CD14-positive monocyte (primary cell): ENCODE data around the gene SCFD1. TPM values are rescaled to one million over a fixed set of nuclear protein-coding genes. Genes with fewer than 3 reads are reported as not detected.
A peak's percentile ranks its signal among the peaks of the same experiment; 100 is the strongest.

ENCODE experiments used
- DNase-seq, 3 donors: peaks; one replicate each; pipeline ENCODE4 v3.0.0-alpha.2; 2011 to 2022
- H2AFZ ChIP-seq: 2 replicates; pipeline ENCODE4 v1.6.0; 2012; ENCODE audit warnings: mild to moderate bottlenecking, low read depth, low read length, inconsistent platforms; ENCODE audit not compliant: insufficient read depth, poor library complexity, severe bottlenecking
- H3K27ac ChIP-seq, 2 donors: 1 replicate in 1 of 2; 2 replicates in 1 of 2; pipeline ENCODE4 v1.5.1; 2012 to 2013; ENCODE audit warnings: low read length in 2 of 2, control low read depth in 1 of 2, inconsistent platforms in 1 of 2, low read depth in 1 of 2, mild to moderate bottlenecking in 1 of 2
- H3K27me3 ChIP-seq, 2 donors: one replicate each; pipeline versions ENCODE4 v1.6.0 to v1.6.1; 2011 to 2013; ENCODE audit warnings: low read length in 2 of 2; ENCODE audit not compliant: control insufficient read depth in 2 of 2, insufficient read depth in 2 of 2
- H3K36me3 ChIP-seq, 2 donors: replicated peaks in 1 of 2; 1 replicate in 1 of 2; 2 replicates in 1 of 2; pipeline versions ENCODE4 v1.5.1 to v1.6.1; 2012 to 2013; ENCODE audit warnings: low read length in 2 of 2, control low read depth in 1 of 2, inconsistent platforms in 1 of 2, mild to moderate bottlenecking in 1 of 2; ENCODE audit not compliant: insufficient read depth in 2 of 2, control insufficient read depth in 1 of 2
- H3K4me1 ChIP-seq, 2 donors: 1 replicate in 1 of 2; 2 replicates in 1 of 2; pipeline versions ENCODE4 v1.5.1 to v1.6.1; 2012 to 2013; ENCODE audit warnings: low read length in 2 of 2, control low read depth in 1 of 2, inconsistent platforms in 1 of 2, mild to moderate bottlenecking in 1 of 2, moderate library complexity in 1 of 2; ENCODE audit not compliant: insufficient read depth in 2 of 2, control insufficient read depth in 1 of 2
- H3K4me2 ChIP-seq: replicated peaks from 2 replicates; pipeline ENCODE3; 2012; ENCODE audit warnings: low read length, moderate library complexity, mild to moderate bottlenecking; ENCODE audit not compliant: poor library complexity, severe bottlenecking; ENCODE audit errors: extremely low read depth
- H3K4me3 ChIP-seq, 3 experiments: fragments of 200-600 bp in 1 of 3; sonication (generic) in 1 of 3; replicated peaks in 1 of 3; 1 replicate in 2 of 3; 2 replicates in 1 of 3; pipeline ENCODE4 v1.5.1; 2011 to 2013; ENCODE audit warnings: low read length in 3 of 3, mild to moderate bottlenecking in 3 of 3, control low read depth in 2 of 3, low read depth in 2 of 3, inconsistent platforms in 1 of 3, moderate library complexity in 1 of 3
- H3K79me2 ChIP-seq: 2 replicates; pipeline ENCODE4 v1.6.0; 2012; ENCODE audit warnings: mild to moderate bottlenecking, control low read depth, inconsistent platforms, low read length, moderate library complexity; ENCODE audit not compliant: insufficient read depth
- H3K9ac ChIP-seq: 2 replicates; pipeline ENCODE4 v1.6.0; 2017; ENCODE audit warnings: low read length, mild to moderate bottlenecking; ENCODE audit not compliant: insufficient read depth, poor library complexity, severe bottlenecking
- H3K9me3 ChIP-seq, 2 donors: replicated peaks in 1 of 2; 1 replicate in 1 of 2; 2 replicates in 1 of 2; pipeline versions ENCODE4 v1.5.1 to v1.6.1; 2012 to 2013; ENCODE audit warnings: low read length in 2 of 2, control low read depth in 1 of 2; ENCODE audit not compliant: control insufficient read depth in 1 of 2, insufficient read depth in 1 of 2
- H4K20me1 ChIP-seq: 2 replicates; pipeline ENCODE4 v1.6.0; 2012; ENCODE audit warnings: mild to moderate bottlenecking, low read length, control low read depth, moderate library complexity; ENCODE audit not compliant: insufficient read depth
- H3K27ac Mint-ChIP-seq, 7 donors: one replicate each; pipeline ENCODE4 v1.8.0; 2020; ENCODE audit warnings: mild to moderate bottlenecking in 7 of 7, mixed read lengths in 7 of 7, moderate library complexity in 6 of 7, inconsistent platforms in 2 of 7
- H3K27me3 Mint-ChIP-seq, 3 donors: one replicate each; pipeline ENCODE4 v1.8.0; 2021 to 2022; ENCODE audit warnings: low read depth in 3 of 3, mild to moderate bottlenecking in 3 of 3, mixed read lengths in 3 of 3, moderate library complexity in 3 of 3, inconsistent platforms in 1 of 3
- H3K36me3 Mint-ChIP-seq, 2 donors: one replicate each; pipeline ENCODE4 v1.8.0; 2020; ENCODE audit warnings: mixed read lengths in 2 of 2, inconsistent platforms in 1 of 2, mild to moderate bottlenecking in 1 of 2
- H3K4me1 Mint-ChIP-seq: one replicate; pipeline ENCODE4 v1.8.0; 2020; ENCODE audit warnings: mild to moderate bottlenecking, mixed read lengths
- H3K4me3 Mint-ChIP-seq, 2 donors: one replicate each; pipeline ENCODE4 v1.8.0; 2020; ENCODE audit warnings: mild to moderate bottlenecking in 2 of 2, mixed read lengths in 2 of 2, moderate library complexity in 1 of 2
- H3K9me3 Mint-ChIP-seq, 7 donors: one replicate each; pipeline ENCODE4 v1.8.0; 2020 to 2022; ENCODE audit warnings: mixed read lengths in 7 of 7, mild to moderate bottlenecking in 6 of 7, moderate library complexity in 6 of 7, inconsistent platforms in 2 of 7
- WGBS: methylation state at CpG from one replicate; pipeline ENCODE4 v1.1.5; 2013; ENCODE audit warnings: missing lambda C conversion rate; ENCODE audit not compliant: insufficient coverage; 5-methylcytosine and 5-hydroxymethylcytosine counted together
- intact Hi-C, 2 donors: fragments of 100-400 bp; cut with micrococcal nuclease; formaldehyde crosslinking; loops; one replicate each; pipeline versions ENCODE4 v1.15.0 to v1.15.1; 2023
- polyA plus RNA-seq, 3 donors: library from polyadenylated mRNA; depleted of rRNA in 1 of 3; unstranded in 2 of 3; stranded (reverse) in 1 of 3; fragments of 300-500 nt in 2 of 3; fragments of >200 nt in 1 of 3; fragmentation: Illumina TruSeq in 2 of 3; gene quantifications; 1 replicate in 2 of 3; 2 replicates in 1 of 3; pipeline ENCODE4 v1.2.3, GENCODE V29; 2012 to 2021
- TF ChIP-seq, protein P1 (sequence below): fragments of 200-600 bp; IDR thresholded peaks from one replicate; pipeline ENCODE4 v1.8.0; 2022; ENCODE audit warnings: antibody characterized with exemption, mild to moderate bottlenecking

The SCFD1 gene
- polyA plus RNA-seq, 3 donors: 33.1 to 64.1 (median 44.9) TPM

DNA sequence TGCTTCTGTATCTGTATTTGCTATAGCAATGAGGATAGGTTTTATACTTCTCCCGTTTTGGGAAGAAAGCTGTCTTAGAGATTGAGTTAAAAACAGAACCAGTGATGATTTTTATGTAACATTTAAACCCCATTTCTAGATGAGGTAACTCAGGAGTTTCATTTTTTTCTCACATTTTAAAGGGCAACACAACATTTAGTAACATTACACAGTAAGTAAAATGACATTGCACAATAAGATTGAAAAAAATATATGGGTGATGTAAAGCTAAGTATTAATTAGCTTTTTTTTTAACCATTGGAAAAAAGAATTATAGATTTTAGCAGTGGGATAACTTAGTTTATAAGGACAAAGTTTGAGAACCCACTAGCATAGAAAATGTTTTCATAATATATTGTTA, 25.2 kb upstream of the SCFD1 start:
- Mint-ChIP-seq H3K27ac (peak overlapping the region in 1 of 7 donors; percentile 54), H3K4me3 (no peak overlapping the region), H3K4me1 (peaks cover 8% of the 10 kb centered on the region), H3K36me3 (peaks cover 33 to 46% of the 10 kb centered on the region in 2 donors), H3K9me3 (no peaks in the 10 kb centered on the region), H3K27me3 (peaks cover 0 to 1% (median 0%) of the 10 kb centered on the region in 3 donors)
- Histone ChIP-seq H3K27me3 (no peaks in the 10 kb centered on the region), H4K20me1 (no peaks in the 10 kb centered on the region), H3K4me3 (no peak overlapping the region), H3K9ac (no peak overlapping the region), H3K4me2 (no peak overlapping the region), H2AFZ (no peak overlapping the region), H3K9me3 (no peaks in the 10 kb centered on the region), H3K36me3 (peaks cover 38 to 72% of the 10 kb centered on the region in 2 donors), H3K79me2 (no peaks in the 10 kb centered on the region), H3K4me1 (no peaks in the 10 kb centered on the region), H3K27ac (peak overlapping the region in 1 of 2 donors; percentile 42)
- no CpG with 5 or more reads among the region's 1 CpG for WGBS
- TF ChIP-seq, protein P1, sequence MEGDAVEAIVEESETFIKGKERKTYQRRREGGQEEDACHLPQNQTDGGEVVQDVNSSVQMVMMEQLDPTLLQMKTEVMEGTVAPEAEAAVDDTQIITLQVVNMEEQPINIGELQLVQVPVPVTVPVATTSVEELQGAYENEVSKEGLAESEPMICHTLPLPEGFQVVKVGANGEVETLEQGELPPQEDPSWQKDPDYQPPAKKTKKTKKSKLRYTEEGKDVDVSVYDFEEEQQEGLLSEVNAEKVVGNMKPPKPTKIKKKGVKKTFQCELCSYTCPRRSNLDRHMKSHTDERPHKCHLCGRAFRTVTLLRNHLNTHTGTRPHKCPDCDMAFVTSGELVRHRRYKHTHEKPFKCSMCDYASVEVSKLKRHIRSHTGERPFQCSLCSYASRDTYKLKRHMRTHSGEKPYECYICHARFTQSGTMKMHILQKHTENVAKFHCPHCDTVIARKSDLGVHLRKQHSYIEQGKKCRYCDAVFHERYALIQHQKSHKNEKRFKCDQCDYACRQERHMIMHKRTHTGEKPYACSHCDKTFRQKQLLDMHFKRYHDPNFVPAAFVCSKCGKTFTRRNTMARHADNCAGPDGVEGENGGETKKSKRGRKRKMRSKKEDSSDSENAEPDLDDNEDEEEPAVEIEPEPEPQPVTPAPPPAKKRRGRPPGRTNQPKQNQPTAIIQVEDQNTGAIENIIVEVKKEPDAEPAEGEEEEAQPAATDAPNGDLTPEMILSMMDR: no peak
- intact Hi-C loops: no loop called here
- DNase-seq: no peak

DNA sequence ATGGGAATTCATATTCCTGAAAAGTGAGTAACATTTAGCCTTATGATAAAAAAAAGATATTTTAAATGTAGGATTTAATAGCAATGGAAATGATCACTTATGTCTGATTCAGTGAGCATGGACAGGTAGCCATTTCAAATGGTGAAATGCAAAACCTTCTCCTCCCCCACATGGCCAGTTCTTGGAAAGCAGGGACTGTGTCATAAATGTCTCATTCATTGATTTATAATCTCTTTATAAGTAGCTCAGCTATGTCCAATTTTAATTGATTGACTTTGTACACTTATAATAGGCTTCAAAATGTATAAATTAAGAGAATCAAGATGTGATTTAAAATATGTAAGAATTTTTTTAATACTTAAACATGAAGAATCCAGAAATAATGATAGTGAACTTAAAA, 24.6 kb upstream of the SCFD1 start:
- Histone ChIP-seq H3K27ac (no peak overlapping the region), H4K20me1 (no peaks in the 10 kb centered on the region), H3K36me3 (peaks cover 40 to 72% of the 10 kb centered on the region in 2 donors), H3K9me3 (no peaks in the 10 kb centered on the region), H3K4me2 (no peak overlapping the region), H3K4me3 (no peak overlapping the region), H3K27me3 (no peaks in the 10 kb centered on the region), H3K4me1 (no peaks in the 10 kb centered on the region), H2AFZ (no peak overlapping the region), H3K9ac (no peak overlapping the region), H3K79me2 (no peaks in the 10 kb centered on the region)
- intact Hi-C loops: no loop called here
- Mint-ChIP-seq H3K36me3 (peaks cover 30 to 46% of the 10 kb centered on the region in 2 donors), H3K9me3 (no peaks in the 10 kb centered on the region), H3K27me3 (peaks cover 0 to 1% (median 0%) of the 10 kb centered on the region in 3 donors), H3K4me3 (no peak overlapping the region), H3K4me1 (peaks cover 8% of the 10 kb centered on the region), H3K27ac (no peak overlapping the region)
- no peak for DNase-seq
- TF ChIP-seq, protein P1: no peak
